ENCODE measurements around the gene NDUFB2.

GRCh38 chr7:140671966-140672365, 24.5 kb upstream of the NDUFB2 start:
- no peak for TF ChIP-seq EZH2 (IDR thresholded peaks at IDR 0.05)
- no peak for TF ChIP-seq POLR2AphosphoS5 (IDR thresholded peaks at IDR 0.05; ENCODE audit: borderline replicate concordance, low read depth, low read length)

Data from SK-N-MC (cell line).